Measurements from ENCODE around the gene DMPK.

GRCh38 chr19:45815481-45816216 is 33.4 kb upstream of the DMPK start:
- TF ChIP-seq POLR2AphosphoS5 (IDR thresholded peaks at IDR 0.05), result no peak
- TF ChIP-seq CTCF (IDR thresholded peaks at IDR 0.05; ENCODE audit: poor library complexity, severe bottlenecking), result no peak
- TF ChIP-seq TAF1 (IDR thresholded peaks at IDR 0.05; ENCODE audit: low read depth), result no peak
- no peak for TF ChIP-seq RAD21 (conservative IDR thresholded peaks at IDR 0.05)

All from neural cell (in vitro differentiated cells).